GM08714 (cell line): ENCODE data around the gene SHC4.

Experiments used
- H3K4me3 ChIP-seq: fragments of 200-500 bp; sonication (Bioruptor generic); 2 replicates; pipeline ENCODE4 v1.5.1; 2014; ENCODE audit warnings: mild to moderate bottlenecking, low read length, inconsistent platforms
- ZNF274 ChIP-seq: IDR thresholded peaks from 2 replicates; pipeline ENCODE4 v1.6.1; 2012; ENCODE audit warnings: mild to moderate bottlenecking, low read depth, low read length

Gene SHC4

GRCh38 chr15:48893311-48893710 is 70.4 kb downstream of the SHC4 start:
- no peak overlapping the region for H3K4me3 ChIP-seq
- no peak for TF ChIP-seq ZNF274

GRCh38 chr15:48891232-48891765 is 72.4 kb downstream of the SHC4 start:
- TF ChIP-seq ZNF274: no peak
- no peak overlapping the region for H3K4me3 ChIP-seq

DNA sequence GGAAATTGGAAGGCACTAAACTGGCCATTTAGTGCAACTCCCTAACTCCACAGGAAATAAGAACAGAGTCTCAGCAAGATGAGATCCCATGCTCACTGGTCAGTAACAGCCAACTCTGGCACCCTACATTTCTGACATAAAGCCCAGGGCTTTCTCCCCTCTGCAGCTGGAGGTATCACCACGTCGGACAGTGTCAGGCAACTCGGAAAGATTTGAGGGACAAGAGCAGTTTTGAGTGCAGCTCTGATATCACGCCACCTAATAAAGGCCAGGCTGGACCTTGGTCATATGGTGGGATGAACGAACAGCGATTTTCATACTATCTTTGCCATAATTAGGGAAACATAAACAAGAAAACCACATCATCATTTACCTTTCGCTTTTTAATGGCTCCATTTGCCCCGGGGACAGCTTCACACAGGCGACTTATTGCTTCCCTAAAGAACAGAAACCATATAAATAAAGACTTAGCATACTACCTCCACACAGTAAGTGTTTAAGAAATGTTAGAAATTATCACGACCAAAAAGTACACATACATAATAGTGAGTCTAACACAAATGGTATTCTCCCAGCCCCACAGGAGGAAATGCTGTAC is 73.2 kb downstream of the SHC4 start:
- TF ChIP-seq ZNF274: no peak
- H3K4me3 ChIP-seq: no peak overlapping the region

DNA sequence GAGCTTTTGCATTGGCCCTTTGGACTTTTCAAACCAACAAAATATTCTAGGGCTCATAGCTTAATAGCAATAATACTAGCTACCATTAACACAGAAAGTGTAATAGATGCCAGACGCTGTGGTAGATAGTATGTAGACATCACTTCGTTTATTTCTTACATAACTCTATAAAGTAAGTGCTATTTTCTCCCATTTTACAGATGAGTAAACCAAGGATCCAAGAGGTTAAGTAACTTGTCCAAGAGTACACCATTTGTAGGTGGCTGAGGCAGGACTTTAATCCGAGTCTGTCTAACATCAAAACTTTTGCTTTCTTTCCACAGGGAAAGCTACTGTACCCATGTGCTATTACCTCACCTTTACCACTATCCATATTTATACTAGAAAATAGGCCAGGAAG is 73.8 kb downstream of the SHC4 start:
- no peak overlapping the region for H3K4me3 ChIP-seq
- no peak for TF ChIP-seq ZNF274

DNA sequence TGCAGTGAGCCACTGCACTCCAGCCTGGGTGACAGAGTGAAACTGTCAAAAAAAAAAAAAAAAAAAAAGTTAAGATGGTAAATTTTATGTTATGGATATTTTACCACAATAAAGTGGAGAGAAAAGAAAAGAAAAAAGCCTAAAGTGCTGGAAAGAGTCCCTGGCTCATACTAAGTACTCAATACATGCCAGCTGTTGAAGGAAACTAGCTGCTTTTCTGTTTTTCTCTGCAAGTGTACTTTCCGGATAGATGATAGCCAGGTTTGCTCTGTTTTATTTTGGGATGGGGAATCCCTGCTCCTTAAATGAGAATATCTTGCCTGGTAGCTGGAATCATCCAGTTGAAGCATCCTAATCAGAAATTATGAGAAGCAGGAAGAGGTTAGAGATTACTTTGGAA is 74.9 kb downstream of the SHC4 start:
- no peak for TF ChIP-seq ZNF274
- H3K4me3 ChIP-seq: no peak overlapping the region

DNA sequence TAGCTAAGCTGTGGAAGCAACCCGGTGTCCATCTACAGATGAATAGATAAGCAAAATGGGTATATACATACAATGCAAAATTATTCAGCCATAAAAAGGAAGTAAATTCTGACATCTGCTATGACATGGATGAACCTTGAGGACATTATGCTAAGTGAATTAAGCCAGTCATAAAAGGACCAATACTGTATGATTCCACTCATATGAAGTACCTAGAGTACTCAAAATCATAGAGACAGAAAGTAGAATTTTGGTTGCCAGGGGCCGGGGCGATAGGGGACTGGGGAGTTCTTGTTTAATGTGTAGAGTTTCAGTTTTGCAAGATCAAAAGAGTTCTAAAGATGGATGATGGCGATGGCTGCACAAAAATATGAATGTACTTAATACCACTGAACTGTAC is 75.5 kb downstream of the SHC4 start:
- no peak overlapping the region for H3K4me3 ChIP-seq
- no peak for TF ChIP-seq ZNF274

DNA sequence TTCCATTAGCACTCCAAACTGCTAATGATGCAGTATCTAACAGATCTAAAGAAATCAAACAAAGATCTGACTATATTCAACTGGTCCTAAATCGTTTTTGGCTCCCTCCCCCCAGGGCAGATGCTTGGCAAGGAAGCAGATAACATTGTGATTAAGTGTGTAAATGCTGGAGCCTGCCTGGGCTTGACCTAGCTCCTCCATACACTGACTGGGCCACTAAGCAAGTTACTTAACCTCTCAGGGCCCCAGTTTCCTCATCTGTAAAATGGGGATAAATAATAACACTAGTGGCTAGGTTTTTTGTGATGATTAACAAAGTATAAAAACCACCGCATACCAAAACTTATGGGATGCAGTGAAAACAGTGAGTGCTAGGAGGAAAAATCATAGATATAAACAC is 76.6 kb downstream of the SHC4 start:
- H3K4me3 ChIP-seq: no peak overlapping the region
- no peak for TF ChIP-seq ZNF274

- TF ChIP-seq ZNF274: no peak
- H3K4me3 ChIP-seq: no peak overlapping the region
Measured at GRCh38 chr15:48883699-48884098, 80.0 kb downstream of the SHC4 start.

- peak overlapping the region; percentile 25; the same call in 1 of the 2 replicates for H3K4me3 ChIP-seq
- TF ChIP-seq ZNF274: no peak
Measured at GRCh38 chr15:48880070-48880634, 83.6 kb downstream of the SHC4 start.

- TF ChIP-seq ZNF274: no peak
- peak within 1 kb of the TSS; percentile 82 for H3K4me3 ChIP-seq
Measured at GRCh38 chr15:48877630-48878595, 85.8 kb downstream of the SHC4 start, which contains the start of gene EID1. TSS of gene EID1 (plus strand) at chr15:48878134. CDS start at chr15:48878177, 43 bp downstream.

- TF ChIP-seq ZNF274: no peak
Measured at GRCh38 chr15:48876057-48876456, 87.7 kb downstream of the SHC4 start.

GRCh38 chr15:48875241-48875960 is 88.3 kb downstream of the SHC4 start:
- no peak overlapping the region for H3K4me3 ChIP-seq
- no peak for TF ChIP-seq ZNF274

More at GRCh38 chr15:48876057-48876456, 87.7 kb downstream of the SHC4 start:
- H3K4me3 ChIP-seq: no peak overlapping the region

DNA sequence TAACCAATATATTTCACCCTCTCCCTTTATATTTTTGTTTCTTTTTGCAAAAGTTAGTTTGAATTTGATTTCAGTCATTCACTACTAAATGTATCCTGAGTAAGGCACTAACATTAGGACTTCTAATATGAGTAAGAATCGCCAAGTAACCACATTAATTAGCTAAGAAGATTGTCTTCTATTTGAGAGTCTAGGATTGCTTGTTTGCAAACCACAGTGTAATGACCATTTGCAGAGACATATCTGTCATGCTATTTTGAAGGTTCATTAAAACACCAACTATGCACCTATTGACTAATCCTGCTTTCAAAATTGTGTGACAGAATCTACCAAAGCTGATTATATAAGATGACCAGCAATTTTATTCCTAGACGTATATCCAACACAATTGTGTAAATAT is 91.1 kb downstream of the SHC4 start:
- no peak for TF ChIP-seq ZNF274
- H3K4me3 ChIP-seq: no peak overlapping the region

- no peak overlapping the region for H3K4me3 ChIP-seq
- TF ChIP-seq ZNF274: no peak
Measured at GRCh38 chr15:48871542-48871941, 92.2 kb downstream of the SHC4 start.
